GM12878 (cell line): ENCODE data around the gene DTD1. TPM values are rescaled to one million over a fixed set of nuclear protein-coding genes. Genes with fewer than 3 reads are reported as not detected.

ENCODE experiments used
- BCL11A ChIP-seq: IDR thresholded peaks from 2 replicates; pipeline ENCODE4 v1.6.1; 2011; ENCODE audit warnings: low read depth, low read length
- CEBPB ChIP-seq, 2 experiments: fragments of 150-350 bp in 1 of 2; IDR thresholded peaks; 2 replicates each; pipeline ENCODE4 v1.6.1; 2012 to 2014; ENCODE audit warnings: low read depth in 2 of 2, low read length in 2 of 2, borderline replicate concordance in 1 of 2, inconsistent platforms in 1 of 2
- FOS ChIP-seq: IDR thresholded peaks from 3 replicates; pipeline ENCODE4 v1.6.1; 2011; ENCODE audit warnings: borderline replicate concordance; ENCODE audit not compliant: insufficient read length; ENCODE audit errors: extremely low read depth
- HSF1 ChIP-seq: fragments of 150-350 bp; IDR thresholded peaks from 2 replicates; pipeline ENCODE4 v1.6.1; 2014; ENCODE audit warnings: mild to moderate bottlenecking, low read depth, low read length
- LARP7 ChIP-seq: fragments of 450-650 bp; IDR thresholded peaks from 2 replicates; pipeline ENCODE4 v1.6.1; 2017; ENCODE audit warnings: mild to moderate bottlenecking
- MTA3 ChIP-seq: IDR thresholded peaks from 2 replicates; pipeline ENCODE4 v1.6.1; 2012; ENCODE audit warnings: low read length, inconsistent platforms, borderline replicate concordance
- NFIC ChIP-seq: IDR thresholded peaks from 2 replicates; pipeline ENCODE4 v1.6.1; 2012; ENCODE audit warnings: low read depth, mild to moderate bottlenecking, inconsistent platforms, low read length, moderate library complexity
- NR2F1 ChIP-seq: fragments of 450-650 bp; conservative IDR thresholded peaks from 2 replicates; pipeline ENCODE4 v1.6.1; 2017; ENCODE audit warnings: mild to moderate bottlenecking
- RELA ChIP-seq: fragments of 450-650 bp; IDR thresholded peaks from 2 replicates; pipeline ENCODE4 v1.8.0; 2014; ENCODE audit warnings: borderline replicate concordance; ENCODE audit not compliant: partially characterized antibody
- SKIL ChIP-seq: fragments of 450-650 bp; IDR thresholded peaks from 2 replicates; pipeline ENCODE4 v1.6.1; 2017; ENCODE audit warnings: mild to moderate bottlenecking, low read depth, inconsistent platforms; ENCODE audit not compliant: poor library complexity, severe bottlenecking
- SREBF2 ChIP-seq: IDR thresholded peaks from 2 replicates; pipeline ENCODE4 v1.6.1; 2012; ENCODE audit warnings: mild to moderate bottlenecking, low read length
- TBL1XR1 ChIP-seq: IDR thresholded peaks from 2 replicates; pipeline ENCODE4 v1.6.1; 2012; ENCODE audit warnings: low read depth, low read length, improper control_type of control experiment
- TCF12 ChIP-seq: IDR thresholded peaks from 2 replicates; pipeline ENCODE4 v1.6.1; 2011; ENCODE audit warnings: low read depth, mild to moderate bottlenecking, low read length
- TCF3 ChIP-seq: IDR thresholded peaks from 2 replicates; pipeline ENCODE4 v1.6.1; 2012; ENCODE audit warnings: low read depth, mild to moderate bottlenecking, low read length, borderline replicate concordance; ENCODE audit not compliant: insufficient read depth
- YBX1 ChIP-seq: fragments of 450-650 bp; IDR thresholded peaks from 2 replicates; pipeline ENCODE4 v1.6.1; 2016; ENCODE audit warnings: antibody characterized with exemption
- ZNF274 ChIP-seq: IDR thresholded peaks from one replicate; pipeline ENCODE4 v1.8.0; 2011; ENCODE audit not compliant: insufficient read length, insufficient read depth
- ZNF384 ChIP-seq: IDR thresholded peaks from 2 replicates; pipeline ENCODE4 v1.6.1; 2012; ENCODE audit warnings: low read depth, mild to moderate bottlenecking, low read length, improper control_type of control experiment, borderline replicate concordance
- ZNF622 ChIP-seq: fragments of 450-650 bp; IDR thresholded peaks from 2 replicates; pipeline ENCODE4 v1.6.1; 2017; ENCODE audit warnings: mild to moderate bottlenecking, inconsistent platforms
- polyA plus RNA-seq, 11 experiments: library from polyadenylated mRNA; depleted of rRNA in 4 of 11; unstranded in 6 of 11; stranded (reverse) in 5 of 11; fragments of >200 nt; fragmentation: Nextera tagmentation in 4 of 11; fragmentation: Illumina TruSeq in 1 of 11; extraction: Ambion mirVana in 4 of 11; extraction: Trizol in 1 of 11; gene quantifications; 1 replicate in 1 of 11; 2 replicates in 10 of 11; pipeline versions ENCODE4 v1.2.1 to v1.2.3, GENCODE V29; 2011 to 2016; ENCODE audit warnings: inconsistent platforms in 2 of 11, missing spikeins in 2 of 11, low read depth in 1 of 11
- total RNA-seq, 4 experiments: library from RNA; depleted of rRNA in 3 of 4; stranded (reverse); fragments of >200 nt in 3 of 4; fragmentation: Illumina TruSeq in 1 of 4; extraction: Trizol in 1 of 4; gene quantifications; 2 replicates each; pipeline versions ENCODE4 v1.2.1 to v1.2.3, GENCODE V29; 2013 to 2021
- TF ChIP-seq, protein P1 (sequence below): fragments of 450-650 bp; formaldehyde crosslinking; IDR thresholded peaks from 2 replicates; pipeline ENCODE4 v1.4.0; 2022; ENCODE audit warnings: mild to moderate bottlenecking, moderate library complexity
- TF ChIP-seq, protein P2 (sequence below): IDR thresholded peaks from 2 replicates; pipeline ENCODE4 v1.6.1; 2012; ENCODE audit warnings: low read depth, low read length, improper control_type of control experiment
- TF ChIP-seq, protein P3 (sequence below): IDR thresholded peaks from 2 replicates; pipeline ENCODE4 v1.6.1; 2011; ENCODE audit warnings: mild to moderate bottlenecking, low read depth, low read length, moderate library complexity; ENCODE audit not compliant: insufficient replicate concordance

The DTD1 gene
- total and polyA plus RNA-seq, 10 of the 15 experiments (the other 5 are each of a cell fraction or from before 2014, with no cell fraction given): 24.3 to 99.8 (median 63.3) TPM

DNA sequence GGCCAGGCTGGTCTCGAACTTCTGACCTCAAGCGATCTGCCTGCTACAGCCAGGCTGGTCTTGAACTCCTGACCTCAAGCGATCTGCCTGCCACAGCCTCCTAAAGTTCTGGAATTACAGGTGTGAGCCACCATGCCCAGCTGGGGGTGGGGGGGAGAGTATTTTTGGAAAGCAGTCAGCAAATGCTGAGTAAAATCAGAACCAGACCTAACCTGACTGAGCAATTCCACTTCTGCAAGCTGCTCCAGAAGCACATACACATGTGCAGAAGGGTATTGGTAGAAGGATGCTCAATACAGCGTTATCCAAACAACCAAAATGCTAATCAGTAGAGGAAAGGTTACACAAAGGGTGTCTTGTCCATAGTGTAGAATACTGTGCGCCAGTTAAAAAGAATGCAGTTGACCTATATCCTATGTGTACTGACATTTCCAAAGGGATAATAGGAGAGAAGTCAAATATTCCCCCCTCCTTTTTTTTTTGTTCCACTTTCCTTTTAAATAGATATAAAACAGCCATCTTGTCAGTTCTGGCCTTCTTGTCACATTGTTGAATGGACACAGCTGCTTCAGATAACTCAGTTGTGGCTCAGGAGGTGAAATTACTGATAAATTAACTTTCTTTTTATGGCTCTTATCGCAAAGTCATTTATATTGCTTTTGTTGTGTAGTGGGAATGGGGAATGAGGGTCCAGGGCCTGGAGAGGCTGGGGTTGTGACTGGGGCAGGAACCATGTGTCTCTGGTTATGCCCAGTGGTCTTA is 74.6 kb downstream of the DTD1 start (continued):
- TF ChIP-seq TBL1XR1: peak; percentile 66; the same call in 1 of the 2 replicates
- peak; percentile 40; the same call in 1 of the 2 replicates for TF ChIP-seq MTA3
- TF ChIP-seq, protein P1, sequence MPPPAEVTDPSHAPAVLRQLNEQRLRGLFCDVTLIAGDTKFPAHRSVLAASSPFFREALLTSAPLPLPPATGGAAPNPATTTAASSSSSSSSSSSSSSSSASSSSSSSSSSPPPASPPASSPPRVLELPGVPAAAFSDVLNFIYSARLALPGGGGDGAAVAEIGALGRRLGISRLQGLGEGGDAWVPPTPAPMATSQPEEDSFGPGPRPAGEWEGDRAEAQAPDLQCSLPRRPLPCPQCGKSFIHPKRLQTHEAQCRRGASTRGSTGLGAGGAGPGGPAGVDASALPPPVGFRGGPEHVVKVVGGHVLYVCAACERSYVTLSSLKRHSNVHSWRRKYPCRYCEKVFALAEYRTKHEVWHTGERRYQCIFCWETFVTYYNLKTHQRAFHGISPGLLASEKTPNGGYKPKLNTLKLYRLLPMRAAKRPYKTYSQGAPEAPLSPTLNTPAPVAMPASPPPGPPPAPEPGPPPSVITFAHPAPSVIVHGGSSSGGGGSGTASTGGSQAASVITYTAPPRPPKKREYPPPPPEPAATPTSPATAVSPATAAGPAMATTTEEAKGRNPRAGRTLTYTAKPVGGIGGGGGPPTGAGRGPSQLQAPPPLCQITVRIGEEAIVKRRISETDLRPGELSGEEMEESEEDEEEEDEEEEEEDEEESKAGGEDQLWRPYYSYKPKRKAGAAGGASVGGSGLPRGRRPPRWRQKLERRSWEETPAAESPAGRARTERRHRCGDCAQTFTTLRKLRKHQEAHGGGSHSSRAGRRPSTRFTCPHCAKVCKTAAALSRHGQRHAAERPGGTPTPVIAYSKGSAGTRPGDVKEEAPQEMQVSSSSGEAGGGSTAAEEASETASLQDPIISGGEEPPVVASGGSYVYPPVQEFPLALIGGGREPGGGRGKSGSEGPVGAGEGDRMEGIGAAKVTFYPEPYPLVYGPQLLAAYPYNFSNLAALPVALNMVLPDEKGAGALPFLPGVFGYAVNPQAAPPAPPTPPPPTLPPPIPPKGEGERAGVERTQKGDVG (CRISPR knock-in tag): no peak
- TF ChIP-seq TCF12: peak; percentile 94
- TF ChIP-seq, protein P2, sequence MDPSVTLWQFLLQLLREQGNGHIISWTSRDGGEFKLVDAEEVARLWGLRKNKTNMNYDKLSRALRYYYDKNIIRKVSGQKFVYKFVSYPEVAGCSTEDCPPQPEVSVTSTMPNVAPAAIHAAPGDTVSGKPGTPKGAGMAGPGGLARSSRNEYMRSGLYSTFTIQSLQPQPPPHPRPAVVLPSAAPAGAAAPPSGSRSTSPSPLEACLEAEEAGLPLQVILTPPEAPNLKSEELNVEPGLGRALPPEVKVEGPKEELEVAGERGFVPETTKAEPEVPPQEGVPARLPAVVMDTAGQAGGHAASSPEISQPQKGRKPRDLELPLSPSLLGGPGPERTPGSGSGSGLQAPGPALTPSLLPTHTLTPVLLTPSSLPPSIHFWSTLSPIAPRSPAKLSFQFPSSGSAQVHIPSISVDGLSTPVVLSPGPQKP: no peak
- peak; percentile 75; the same call in 1 of the 2 replicates for TF ChIP-seq TCF3
- TF ChIP-seq HSF1: no peak
- no peak for TF ChIP-seq NR2F1
- TF ChIP-seq ZNF622: no peak
- no peak for TF ChIP-seq ZNF274
- no peak for TF ChIP-seq YBX1
- TF ChIP-seq CEBPB (IDR thresholded peaks at IDR 0.05; ENCODE audit: borderline replicate concordance in 1 of 2, low read depth in 2 of 2, low read length in 2 of 2): no peak
- TF ChIP-seq BCL11A: peak; percentile 42; the same call in 1 of the 2 replicates
- no peak for TF ChIP-seq SREBF2
- TF ChIP-seq, protein P3, sequence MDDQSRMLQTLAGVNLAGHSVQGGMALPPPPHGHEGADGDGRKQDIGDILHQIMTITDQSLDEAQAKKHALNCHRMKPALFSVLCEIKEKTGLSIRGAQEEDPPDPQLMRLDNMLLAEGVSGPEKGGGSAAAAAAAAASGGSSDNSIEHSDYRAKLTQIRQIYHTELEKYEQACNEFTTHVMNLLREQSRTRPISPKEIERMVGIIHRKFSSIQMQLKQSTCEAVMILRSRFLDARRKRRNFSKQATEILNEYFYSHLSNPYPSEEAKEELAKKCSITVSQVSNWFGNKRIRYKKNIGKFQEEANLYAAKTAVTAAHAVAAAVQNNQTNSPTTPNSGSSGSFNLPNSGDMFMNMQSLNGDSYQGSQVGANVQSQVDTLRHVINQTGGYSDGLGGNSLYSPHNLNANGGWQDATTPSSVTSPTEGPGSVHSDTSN: no peak
- TF ChIP-seq NFIC: peak; percentile 81
- TF ChIP-seq FOS: no peak
- no peak for TF ChIP-seq LARP7
- TF ChIP-seq ZNF384: no peak
- TF ChIP-seq SKIL: peak; percentile 26
- no peak for TF ChIP-seq RELA
